GM19467 (cell line): ENCODE results near the gene GAMT.

Source experiments
- ATAC-seq: cut with Tn5 transposase; IDR thresholded peaks from one replicate; pipeline ENCODE4 v1.9.1; 2021; ENCODE audit warnings: mild to moderate bottlenecking, moderate library complexity; ENCODE audit not compliant: unreplicated experiment

GAMT gene

GRCh38 chr19:1366899-1367870 lies 34.2 kb downstream of the GAMT start:
- ATAC-seq = no peak

DNA sequence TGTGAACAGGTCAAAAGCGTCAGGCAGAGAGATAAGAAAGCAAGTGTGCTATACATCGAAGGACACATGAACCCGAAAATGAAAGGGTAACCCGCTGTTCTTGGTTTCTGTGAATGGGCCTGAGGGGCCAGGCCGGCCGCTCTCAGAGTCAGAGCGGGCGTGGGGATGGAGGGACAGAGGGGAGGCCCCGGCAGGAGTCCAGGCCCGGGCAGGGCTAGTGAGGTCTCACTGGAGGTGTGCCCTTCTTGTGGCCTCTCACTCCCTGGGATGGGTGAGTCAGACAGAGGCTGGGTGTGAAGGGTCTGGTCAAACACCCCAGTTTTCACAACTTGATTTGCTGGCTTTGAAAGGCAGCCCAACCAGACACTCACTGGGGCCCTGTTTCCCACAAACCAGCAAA lies 35.0 kb downstream of the GAMT start:
- no peak for ATAC-seq

GRCh38 chr19:1365319-1366269 lies 35.7 kb downstream of the GAMT start:
- no peak for ATAC-seq

- ATAC-seq = no peak
Observed at GRCh38 chr19:1364070-1364704, 37.2 kb downstream of the GAMT start.

DNA sequence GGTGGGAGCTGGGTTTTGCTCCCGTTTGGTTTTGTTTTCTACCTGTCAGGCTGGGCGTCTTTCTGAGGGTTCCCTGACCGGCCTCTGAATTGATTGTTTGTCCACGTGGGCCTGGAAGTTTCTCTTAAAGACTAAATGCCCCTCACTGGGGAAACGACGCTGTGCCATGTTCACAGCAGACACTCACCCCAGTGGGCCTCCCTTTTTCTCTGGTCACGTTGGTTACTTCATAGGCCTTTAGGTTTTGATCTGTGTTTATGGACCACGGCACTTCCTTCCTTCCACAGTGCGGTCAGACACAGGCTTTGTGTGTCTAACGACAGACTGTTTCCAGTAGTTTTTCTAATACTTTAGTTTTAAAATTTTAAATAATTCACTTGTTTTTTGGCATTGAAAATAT lies 37.7 kb downstream of the GAMT start:
- no peak for ATAC-seq

DNA sequence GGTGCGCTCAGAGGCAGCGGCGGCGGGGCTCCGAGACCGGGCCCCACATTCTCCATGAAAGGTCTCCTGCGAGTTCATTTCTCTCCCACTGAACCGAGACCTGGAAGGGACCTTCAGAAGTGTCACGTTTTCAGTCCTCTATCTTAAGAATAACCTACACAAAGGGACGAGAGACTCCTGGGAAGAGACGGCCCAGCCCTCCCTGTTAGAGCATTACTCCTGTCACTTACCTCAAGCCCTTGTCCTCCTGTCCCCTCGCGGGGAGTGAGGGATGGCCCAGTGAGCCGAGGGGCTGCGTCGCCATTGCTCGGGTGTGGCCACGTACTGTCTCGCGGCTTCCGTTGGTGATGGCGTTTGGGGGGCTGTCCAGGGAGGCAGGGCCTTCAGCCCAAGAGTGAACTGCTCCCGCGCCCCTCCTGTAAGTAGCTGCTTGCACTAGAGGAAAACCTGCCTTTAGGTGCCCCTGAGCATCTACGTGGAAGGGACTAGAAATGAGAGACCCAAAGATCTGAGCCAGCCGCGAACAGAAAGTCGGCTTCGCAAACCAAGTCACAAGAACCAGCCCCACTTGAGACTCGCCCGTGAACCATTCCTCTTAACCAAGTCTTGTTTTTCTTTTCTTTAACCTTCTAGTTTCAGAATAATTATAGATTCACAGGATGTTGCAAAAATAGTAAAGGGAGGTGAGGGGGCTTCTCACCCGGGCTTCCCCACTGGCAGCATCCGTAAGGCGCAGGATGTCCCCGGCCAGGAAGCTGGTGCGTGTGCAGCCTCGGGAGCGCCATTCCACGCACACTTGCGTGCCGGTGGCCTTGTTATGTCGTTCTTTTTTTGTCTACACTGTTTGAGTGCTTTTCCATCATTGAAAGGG lies 38.7 kb downstream of the GAMT start:
- no peak for ATAC-seq

- ATAC-seq = no peak
Observed at GRCh38 chr19:1361601-1362386, 39.5 kb downstream of the GAMT start.

DNA sequence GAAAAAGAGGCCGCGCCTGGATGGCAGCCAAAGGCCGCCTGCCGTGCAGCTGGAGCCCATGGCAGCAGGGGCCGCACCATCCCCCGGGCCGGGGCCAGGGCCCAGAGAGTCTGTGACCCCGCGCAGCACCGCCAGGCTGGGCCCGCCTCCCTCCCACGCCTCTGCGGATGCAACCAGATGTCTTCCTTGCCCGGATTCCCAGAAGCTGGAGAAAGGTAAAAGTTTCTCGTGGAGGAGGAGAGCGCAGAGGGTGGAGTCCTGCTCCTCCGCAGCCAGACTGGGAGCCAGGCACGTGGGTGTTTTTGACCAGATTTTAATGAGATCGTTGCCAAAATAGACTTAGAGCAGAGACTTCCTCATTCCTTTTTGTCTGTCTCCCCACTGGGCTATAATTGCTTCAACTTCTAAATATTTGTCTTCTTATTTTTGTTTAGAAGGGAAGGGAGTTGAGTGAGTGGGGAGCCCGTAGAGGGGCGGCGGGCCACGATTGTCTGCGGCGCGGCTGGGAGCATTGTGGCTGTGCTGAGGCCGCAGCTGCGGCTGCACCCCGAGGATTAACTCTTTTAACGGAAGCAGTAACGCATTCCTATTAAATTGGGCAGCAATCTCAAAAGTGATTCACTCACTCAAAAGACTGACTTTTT lies 40.4 kb downstream of the GAMT start:
- ATAC-seq = no peak

- ATAC-seq = no peak
Observed at GRCh38 chr19:1360126-1360817, 41.1 kb downstream of the GAMT start.

DNA sequence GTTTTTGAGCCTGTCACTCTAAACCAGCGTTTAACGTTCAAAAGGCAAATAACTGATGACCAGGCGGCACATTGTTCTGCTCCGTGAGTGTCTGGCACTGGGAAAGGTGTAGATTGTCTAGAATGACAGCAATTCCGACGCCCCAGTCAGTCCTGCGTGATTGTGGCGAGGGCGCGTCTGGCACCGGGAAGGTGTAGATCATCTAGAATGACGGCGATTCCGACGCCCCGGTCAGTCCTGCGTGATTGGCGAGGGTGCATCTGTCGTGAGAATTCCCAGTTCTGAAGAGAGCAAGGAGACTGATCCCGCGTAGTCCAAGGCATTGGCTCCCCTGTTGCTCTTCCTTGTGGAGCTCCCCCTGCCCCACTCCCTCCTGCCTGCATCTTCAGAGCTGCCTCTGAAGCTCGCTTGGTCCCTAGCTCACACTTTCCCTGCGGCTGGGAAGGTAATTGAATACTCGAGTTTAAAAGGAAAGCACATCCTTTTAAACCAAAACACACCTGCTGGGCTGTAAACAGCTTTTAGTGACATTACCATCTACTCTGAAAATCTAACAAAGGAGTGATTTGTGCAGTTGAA lies 43.7 kb downstream of the GAMT start:
- ATAC-seq = no peak

DNA sequence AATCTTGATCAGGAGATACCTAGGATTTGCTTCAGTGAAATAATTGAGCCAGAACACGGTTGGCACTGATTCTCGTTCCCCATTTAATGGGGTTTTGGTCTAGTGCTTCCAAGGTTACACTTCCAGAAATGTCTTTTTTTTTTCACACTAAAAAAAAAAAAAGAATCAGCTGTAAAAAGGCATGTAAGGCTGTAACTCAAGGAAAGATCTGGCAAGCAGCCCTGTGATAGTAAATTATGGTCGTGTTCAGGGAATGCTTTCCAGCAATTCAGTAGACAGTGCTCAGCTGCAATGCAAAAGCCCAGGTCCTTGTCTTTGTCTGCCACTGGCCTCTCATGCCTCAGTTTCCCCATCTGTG lies 44.9 kb downstream of the GAMT start:
- ATAC-seq = no peak

- no peak for ATAC-seq
Observed at GRCh38 chr19:1355568-1356507, 45.5 kb downstream of the GAMT start.

- peak; percentile 39 for ATAC-seq
Observed at GRCh38 chr19:1354970-1355567, 46.3 kb downstream of the GAMT start.

- ATAC-seq = no peak
Observed at GRCh38 chr19:1353144-1353543, 48.2 kb downstream of the GAMT start.

DNA sequence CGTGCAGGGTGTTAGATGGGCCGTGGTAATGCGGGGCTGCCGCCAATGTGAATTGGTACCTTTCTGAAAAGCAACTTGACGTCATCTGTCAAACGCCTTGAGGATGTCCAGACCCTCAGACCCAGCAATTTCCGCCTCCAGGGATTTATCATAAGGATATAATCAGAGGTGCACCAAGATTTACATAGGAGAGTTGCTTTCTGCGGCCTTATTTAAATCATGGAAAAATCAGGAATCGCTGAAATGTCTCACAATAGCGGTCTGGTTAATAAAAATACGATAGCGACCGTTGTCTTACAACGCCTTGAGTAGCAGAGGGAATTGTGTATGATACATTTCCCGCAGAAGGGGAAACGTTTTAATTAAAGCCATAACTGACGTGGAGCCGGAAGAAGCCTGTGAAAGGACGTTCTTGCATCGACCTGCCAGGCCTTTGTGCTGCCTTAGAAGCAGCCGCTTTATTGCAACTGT lies 49.9 kb downstream of the GAMT start:
- ATAC-seq = no peak

DNA sequence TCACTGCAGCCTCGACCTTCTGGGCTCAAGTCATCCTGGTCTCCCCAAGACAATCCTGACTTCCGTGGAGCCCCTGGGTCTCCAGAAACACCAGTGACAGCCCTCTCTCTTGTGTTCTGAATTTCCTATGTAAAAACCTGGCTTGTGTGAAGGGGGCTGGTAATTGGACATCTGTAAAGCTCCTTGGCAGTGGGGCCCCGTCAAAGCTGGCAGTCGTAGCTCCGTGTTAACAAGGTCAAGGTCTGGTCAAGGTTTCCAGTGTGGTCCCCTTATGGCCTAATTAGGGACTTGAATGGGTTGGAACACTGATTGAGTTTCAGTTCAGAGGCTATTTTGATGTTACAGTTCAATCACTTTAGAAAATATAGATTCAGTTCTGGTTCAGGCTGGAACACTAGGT lies 50.5 kb downstream of the GAMT start:
- ATAC-seq = no peak
